OCI-LY1 (cell line): ENCODE data around the gene CCND2.

Experiments used
- CTCF ChIP-seq: fragments of 200-600 bp; sonication (generic), shearing (Covaris generic); IDR thresholded peaks from 2 replicates; pipeline ENCODE4 v1.5.1; 2017; ENCODE audit warnings: mild to moderate bottlenecking, antibody characterized with exemption, low read length, moderate library complexity, mixed read lengths
- EZH2 ChIP-seq: fragments of 200-600 bp; sonication (generic), shearing (Covaris generic); IDR thresholded peaks from 2 replicates; pipeline ENCODE4 v1.8.0; 2017; ENCODE audit warnings: borderline replicate concordance, mixed run types, mild to moderate bottlenecking, antibody characterized with exemption, low read length, moderate library complexity, mixed read lengths

DNA sequence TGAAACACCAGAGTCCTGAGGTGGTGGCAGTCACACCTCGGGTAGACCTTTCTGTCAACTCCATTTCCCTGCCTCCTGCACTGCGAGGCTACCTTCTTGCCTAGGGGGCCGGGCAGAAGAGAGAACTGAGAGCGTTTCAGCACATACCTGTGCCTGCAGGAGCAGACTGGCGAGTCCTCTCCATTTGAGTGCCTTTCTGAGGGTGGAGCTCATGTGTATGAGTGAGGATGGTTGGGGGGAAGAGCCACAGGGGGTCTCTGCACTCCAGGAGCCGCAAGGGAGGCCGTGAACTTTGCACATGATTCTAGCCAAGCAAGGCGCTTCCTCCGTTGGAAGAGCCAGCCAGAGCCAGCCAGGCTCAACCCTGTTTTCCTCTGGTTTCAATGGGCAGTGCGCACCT is 31.0 kb upstream of the CCND2 start:
- TF ChIP-seq CTCF (no peak), EZH2 (no peak)
